OCI-LY3 (cell line): ENCODE measurements around the gene PTPRQ.

ENCODE experiments used
- H2AFZ ChIP-seq: fragments of 200-600, 300-600 bp; shearing (Covaris generic); 2 replicates; pipeline ENCODE4 v1.6.0; 2014; ENCODE audit warnings: antibody characterized with exemption, low read depth, low read length
- H3K27ac ChIP-seq: fragments of 200-600, 300-600 bp; sonication (generic); 2 replicates; pipeline ENCODE4 v1.5.1; 2014; ENCODE audit warnings: mild to moderate bottlenecking, low read length, moderate library complexity, mixed read lengths
- H3K27me3 ChIP-seq: fragments of 200-600, 300-600 bp; sonication (generic); 2 replicates; pipeline ENCODE4 v1.6.1; 2014; ENCODE audit warnings: low read depth, low read length, mixed read lengths
- H3K36me3 ChIP-seq: fragments of 200-600, 300-600 bp; sonication (generic); replicated peaks from 2 replicates; pipeline ENCODE3; 2014; ENCODE audit warnings: low read depth, low read length, mixed read lengths
- H3K4me1 ChIP-seq: fragments of 300-600, 200-600 bp; sonication (generic); 2 replicates; pipeline ENCODE4 v1.6.1; 2014; ENCODE audit warnings: low read length, mixed read lengths
- H3K4me2 ChIP-seq: fragments of 200-600, 300-600 bp; sonication (generic); 2 replicates; pipeline ENCODE4 v1.6.1; 2014; ENCODE audit warnings: low read length, mixed read lengths
- H3K4me3 ChIP-seq: fragments of 300-600, 200-600 bp; sonication (generic); 2 replicates; pipeline ENCODE4 v1.5.1; 2014; ENCODE audit warnings: antibody characterized with exemption, mild to moderate bottlenecking, low read length, moderate library complexity
- H3K79me2 ChIP-seq: fragments of 300-600, 200-600 bp; shearing (Covaris generic); 2 replicates; pipeline ENCODE4 v1.6.1; 2014; ENCODE audit warnings: mild to moderate bottlenecking, low read length, mixed read lengths
- H3K9ac ChIP-seq: fragments of 300-600, 200-600 bp; shearing (Covaris generic); 2 replicates; pipeline ENCODE4 v1.6.0; 2014; ENCODE audit warnings: mild to moderate bottlenecking, low read length, moderate library complexity
- H3K9me3 ChIP-seq: fragments of 200-600, 300-600 bp; shearing (Covaris generic); 2 replicates; pipeline ENCODE4 v1.6.1; 2014; ENCODE audit warnings: low read length, mixed read lengths; ENCODE audit not compliant: insufficient read depth
- H4K20me1 ChIP-seq: fragments of 200-600, 300-600 bp; sonication (generic); 2 replicates; pipeline ENCODE4 v1.6.1; 2016; ENCODE audit warnings: low read length, mixed read lengths; ENCODE audit not compliant: insufficient read depth
- CTCF ChIP-seq: fragments of 200-600, 300-600 bp; sonication (generic); IDR thresholded peaks from 2 replicates; pipeline ENCODE4 v1.5.1; 2014; ENCODE audit warnings: antibody characterized with exemption, low read length, low read depth
- EZH2phosphoT487 ChIP-seq: fragments of 200-600 bp; shearing (Covaris generic); IDR thresholded peaks from 2 replicates; pipeline ENCODE4 v1.6.1; 2018; ENCODE audit warnings: antibody characterized with exemption, mixed run types, low read depth

PTPRQ gene

GRCh38 chr12:80627782-80628181 is 183.7 kb downstream of the PTPRQ start:
- no peak overlapping the region for H3K4me3 ChIP-seq
- no peak overlapping the region for H2AFZ ChIP-seq
- no peaks in the 10 kb centered on the region for H3K79me2 ChIP-seq
- H3K27me3 ChIP-seq = no peaks in the 10 kb centered on the region
- no peak for TF ChIP-seq CTCF
- no peak for TF ChIP-seq EZH2phosphoT487
- no peak overlapping the region for H3K9ac ChIP-seq
- H3K27ac ChIP-seq = no peak overlapping the region
- H3K4me2 ChIP-seq = no peak overlapping the region
- H3K4me1 ChIP-seq = no peaks in the 10 kb centered on the region
- H3K36me3 ChIP-seq = no peaks in the 10 kb centered on the region
- H4K20me1 ChIP-seq = no peaks in the 10 kb centered on the region
- no peaks in the 10 kb centered on the region for H3K9me3 ChIP-seq

GRCh38 chr12:80632835-80633234 is 188.8 kb downstream of the PTPRQ start:
- no peak overlapping the region for H3K27ac ChIP-seq
- no peak overlapping the region for H2AFZ ChIP-seq
- H3K9ac ChIP-seq = no peak overlapping the region
- H3K4me3 ChIP-seq = no peak overlapping the region
- H3K9me3 ChIP-seq = no peaks in the 10 kb centered on the region
- H3K36me3 ChIP-seq = no peaks in the 10 kb centered on the region
- no peaks in the 10 kb centered on the region for H3K27me3 ChIP-seq
- no peaks in the 10 kb centered on the region for H4K20me1 ChIP-seq
- TF ChIP-seq EZH2phosphoT487 (no peak), CTCF (peak; percentile 59)
- no peaks in the 10 kb centered on the region for H3K79me2 ChIP-seq
- H3K4me1 ChIP-seq = no peaks in the 10 kb centered on the region
- H3K4me2 ChIP-seq = no peak overlapping the region

GRCh38 chr12:80634903-80635302 is 190.9 kb downstream of the PTPRQ start:
- no peaks in the 10 kb centered on the region for H3K9me3 ChIP-seq
- H3K4me3 ChIP-seq = no peak overlapping the region
- no peaks in the 10 kb centered on the region for H3K27me3 ChIP-seq
- no peaks in the 10 kb centered on the region for H3K79me2 ChIP-seq
- no peaks in the 10 kb centered on the region for H3K4me1 ChIP-seq
- no peak for TF ChIP-seq EZH2phosphoT487
- no peak for TF ChIP-seq CTCF
- no peaks in the 10 kb centered on the region for H4K20me1 ChIP-seq
- H3K36me3 ChIP-seq = no peaks in the 10 kb centered on the region
- H2AFZ ChIP-seq = no peak overlapping the region
- no peak overlapping the region for H3K27ac ChIP-seq
- H3K9ac ChIP-seq = no peak overlapping the region
- H3K4me2 ChIP-seq = no peak overlapping the region

GRCh38 chr12:80636832-80637231 is 192.8 kb downstream of the PTPRQ start:
- Histone ChIP-seq H3K9me3 (no peaks in the 10 kb centered on the region), H3K27me3 (no peaks in the 10 kb centered on the region), H3K27ac (no peak overlapping the region), H3K36me3 (no peaks in the 10 kb centered on the region), H4K20me1 (no peaks in the 10 kb centered on the region), H2AFZ (no peak overlapping the region), H3K4me3 (no peak overlapping the region), H3K4me1 (no peaks in the 10 kb centered on the region), H3K4me2 (no peak overlapping the region), H3K79me2 (no peaks in the 10 kb centered on the region), H3K9ac (no peak overlapping the region)
- TF ChIP-seq CTCF (no peak), EZH2phosphoT487 (no peak)
